Suprapubic skin (tissue), 4 donors: ENCODE measurements around the gene UQCRC1. TPM values are rescaled to one million over a fixed set of nuclear protein-coding genes. Genes with fewer than 3 reads are reported as not detected.

ENCODE experiments used
- DNase-seq, 2 donors: peaks; one replicate each; pipeline ENCODE4 v3.0.0-alpha.2; 2019; ENCODE audit warnings: low spot score in 2 of 2
- H3K27ac ChIP-seq: fragments of 200-600 bp; sonication (generic); one replicate; pipeline ENCODE4 v1.5.1; 2019
- H3K27me3 ChIP-seq: fragments of 200-600 bp; sonication (generic); one replicate; pipeline ENCODE4 v1.5.1; 2019
- H3K36me3 ChIP-seq: fragments of 200-600 bp; sonication (generic); one replicate; pipeline ENCODE4 v1.5.1; 2019
- H3K4me1 ChIP-seq: fragments of 200-600 bp; sonication (generic); one replicate; pipeline ENCODE4 v1.5.1; 2019
- H3K4me3 ChIP-seq: fragments of 200-600 bp; sonication (generic); one replicate; pipeline ENCODE4 v1.5.1; 2019; ENCODE audit warnings: mild to moderate bottlenecking
- H3K9me3 ChIP-seq: fragments of 200-600 bp; sonication (generic); one replicate; pipeline ENCODE4 v1.5.1; 2019
- CTCF ChIP-seq, 2 donors: fragments of 200-600 bp in 1 of 2; fragments of 450-650 bp in 1 of 2; sonication (generic) in 1 of 2; IDR thresholded peaks; one replicate each; pipeline ENCODE4 v1.5.1; 2016 to 2019; ENCODE audit warnings: antibody characterized with exemption in 2 of 2, mild to moderate bottlenecking in 1 of 2, moderate library complexity in 1 of 2
- EP300 ChIP-seq: sonication (generic); formaldehyde crosslinking; IDR thresholded peaks from one replicate; pipeline ENCODE4 v1.6.1; 2017; ENCODE audit warnings: antibody characterized with exemption
- POLR2A ChIP-seq, 2 donors: fragments of 450-650 bp; IDR thresholded peaks; one replicate each; pipeline ENCODE4 v1.6.1; 2017; ENCODE audit warnings: antibody characterized with exemption in 2 of 2, mild to moderate bottlenecking in 2 of 2, moderate library complexity in 2 of 2
- POLR2AphosphoS5 ChIP-seq, 3 donors: sonication (generic); formaldehyde crosslinking; IDR thresholded peaks; one replicate each; pipeline ENCODE4 v1.6.1; 2017; ENCODE audit warnings: antibody characterized with exemption in 3 of 3
- WGBS: methylation state at CpG from one replicate; pipeline ENCODE4 v1.1.5; 2018; 5-methylcytosine and 5-hydroxymethylcytosine counted together
- total RNA-seq, 4 donors: library from RNA; depleted of rRNA; stranded (reverse); fragments of >200 nt; gene quantifications; one replicate each; pipeline ENCODE4 v1.1.0, GENCODE V29; 2016

The UQCRC1 gene
- total RNA-seq, 4 donors from 2014 or later: 294 to 337 (median 319) TPM

- H3K4me3 ChIP-seq: no peak overlapping the region
- WGBS: 86% methylated on average over 15 of the region's 15 CpGs
- H3K27ac ChIP-seq: no peak overlapping the region
- no peaks in the 10 kb centered on the region for H3K27me3 ChIP-seq
- no peak for DNase-seq
- no peak for TF ChIP-seq CTCF (IDR thresholded peaks at IDR 0.05)
- H3K36me3 ChIP-seq: peaks cover 62% of the 10 kb centered on the region
- H3K9me3 ChIP-seq: no peaks in the 10 kb centered on the region
- H3K4me1 ChIP-seq: peaks cover 11% of the 10 kb centered on the region
Measured at GRCh38 chr3:48588230-48588629, 21.2 kb downstream of the UQCRC1 start.

- peaks cover 8% of the 10 kb centered on the region for H3K4me1 ChIP-seq
- no peak overlapping the region for H3K27ac ChIP-seq
- no peaks in the 10 kb centered on the region for H3K27me3 ChIP-seq
- DNase-seq: no peak
- H3K4me3 ChIP-seq: no peak overlapping the region
- no peak for TF ChIP-seq EP300
- TF ChIP-seq POLR2AphosphoS5 (IDR thresholded peaks at IDR 0.05): no peak
- TF ChIP-seq CTCF (IDR thresholded peaks at IDR 0.05): no peak
- TF ChIP-seq POLR2A (IDR thresholded peaks at IDR 0.05): no peak
- H3K9me3 ChIP-seq: no peaks in the 10 kb centered on the region
- peaks cover 66% of the 10 kb centered on the region for H3K36me3 ChIP-seq
- WGBS: 69% methylated on average over 2 of the region's 11 CpGs
Measured at GRCh38 chr3:48587686-48588085, 21.8 kb downstream of the UQCRC1 start.

- Histone ChIP-seq H3K27ac (no peak overlapping the region), H3K27me3 (no peaks in the 10 kb centered on the region), H3K36me3 (peaks cover 72% of the 10 kb centered on the region), H3K4me3 (no peak overlapping the region), H3K9me3 (no peaks in the 10 kb centered on the region), H3K4me1 (no peaks in the 10 kb centered on the region)
- WGBS: 83% methylated on average over 8 of the region's 8 CpGs
- no peak for DNase-seq
- TF ChIP-seq CTCF (IDR thresholded peaks at IDR 0.05) (no peak), EP300 (no peak)
Measured at GRCh38 chr3:48585411-48585810, 24.0 kb downstream of the UQCRC1 start.

GRCh38 chr3:48584836-48585235, 24.6 kb downstream of the UQCRC1 start:
- no peak for DNase-seq
- Histone ChIP-seq H3K4me1 (no peaks in the 10 kb centered on the region), H3K27me3 (no peaks in the 10 kb centered on the region), H3K4me3 (no peak overlapping the region), H3K36me3 (peaks cover 68% of the 10 kb centered on the region), H3K9me3 (no peaks in the 10 kb centered on the region), H3K27ac (no peak overlapping the region)
- no peak for TF ChIP-seq POLR2AphosphoS5 (IDR thresholded peaks at IDR 0.05)
- TF ChIP-seq POLR2A (IDR thresholded peaks at IDR 0.05): no peak
- TF ChIP-seq CTCF (IDR thresholded peaks at IDR 0.05): no peak
- TF ChIP-seq EP300: no peak
- 80% methylated on average over 1 of the region's 9 CpGs for WGBS

- Histone ChIP-seq H3K9me3 (no peaks in the 10 kb centered on the region), H3K36me3 (peaks cover 67% of the 10 kb centered on the region), H3K27ac (no peak overlapping the region), H3K27me3 (no peaks in the 10 kb centered on the region), H3K4me1 (peaks cover 4% of the 10 kb centered on the region), H3K4me3 (no peak overlapping the region)
- 89% methylated on average over 9 of the region's 14 CpGs for whole genome bisulfite sequencing
- TF ChIP-seq POLR2AphosphoS5 (IDR thresholded peaks at IDR 0.05): no peak
- no peak for TF ChIP-seq POLR2A (IDR thresholded peaks at IDR 0.05)
- TF ChIP-seq CTCF (IDR thresholded peaks at IDR 0.05): no peak
- no peak for TF ChIP-seq EP300
- no peak for DNase-seq
Measured at GRCh38 chr3:48581621-48582481, 27.6 kb downstream of the UQCRC1 start.
